ENCODE data around the gene CFAP300. TPM values are rescaled to one million over a fixed set of nuclear protein-coding genes. Genes with fewer than 3 reads are reported as not detected.

CFAP300 gene
- total RNA-seq, 2 donors from 2014 or later = 2.9 to 5.2 TPM

DNA sequence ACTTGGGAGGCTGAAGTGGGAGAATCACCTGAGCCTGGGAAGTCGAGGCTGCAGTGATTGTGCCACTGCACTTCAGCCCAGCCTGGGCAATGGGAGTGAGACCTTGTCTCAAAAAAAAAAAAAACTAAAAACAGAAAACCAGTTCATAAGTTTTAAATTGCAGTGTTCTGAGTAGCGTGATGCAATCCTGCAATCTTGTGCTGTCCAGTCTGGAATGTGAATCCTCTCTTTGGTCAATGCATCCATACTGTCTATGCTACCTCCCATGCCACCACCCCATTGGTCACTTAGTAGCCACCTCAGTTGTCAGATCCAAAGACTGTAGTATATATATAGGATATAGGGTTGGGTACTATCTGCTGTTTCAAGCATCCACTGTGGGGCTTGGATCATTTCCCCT, 74.1 kb downstream of the CFAP300 start:
- H3K36me3 Mint-ChIP-seq (ENCODE audit: low read depth) = peaks cover 63% of the 10 kb centered on the region
- peaks cover 44% of the 10 kb centered on the region for H3K9me3 ChIP-seq (ENCODE audit: control insufficient read depth, low read length)
- H3K27me3 ChIP-seq (ENCODE audit: control insufficient read depth, insufficient read depth, low read length, poor library complexity, severe bottlenecking) = no peaks in the 10 kb centered on the region
- H3K9me3 Mint-ChIP-seq = peaks cover 44% of the 10 kb centered on the region
- peaks cover 18% of the 10 kb centered on the region for H3K4me1 ChIP-seq (ENCODE audit: control insufficient read depth, insufficient read depth, low read length)
- TF ChIP-seq, protein P1, sequence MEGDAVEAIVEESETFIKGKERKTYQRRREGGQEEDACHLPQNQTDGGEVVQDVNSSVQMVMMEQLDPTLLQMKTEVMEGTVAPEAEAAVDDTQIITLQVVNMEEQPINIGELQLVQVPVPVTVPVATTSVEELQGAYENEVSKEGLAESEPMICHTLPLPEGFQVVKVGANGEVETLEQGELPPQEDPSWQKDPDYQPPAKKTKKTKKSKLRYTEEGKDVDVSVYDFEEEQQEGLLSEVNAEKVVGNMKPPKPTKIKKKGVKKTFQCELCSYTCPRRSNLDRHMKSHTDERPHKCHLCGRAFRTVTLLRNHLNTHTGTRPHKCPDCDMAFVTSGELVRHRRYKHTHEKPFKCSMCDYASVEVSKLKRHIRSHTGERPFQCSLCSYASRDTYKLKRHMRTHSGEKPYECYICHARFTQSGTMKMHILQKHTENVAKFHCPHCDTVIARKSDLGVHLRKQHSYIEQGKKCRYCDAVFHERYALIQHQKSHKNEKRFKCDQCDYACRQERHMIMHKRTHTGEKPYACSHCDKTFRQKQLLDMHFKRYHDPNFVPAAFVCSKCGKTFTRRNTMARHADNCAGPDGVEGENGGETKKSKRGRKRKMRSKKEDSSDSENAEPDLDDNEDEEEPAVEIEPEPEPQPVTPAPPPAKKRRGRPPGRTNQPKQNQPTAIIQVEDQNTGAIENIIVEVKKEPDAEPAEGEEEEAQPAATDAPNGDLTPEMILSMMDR (conservative IDR thresholded peaks at IDR 0.05) = no peak
- WGBS, 2 experiments (ENCODE audit: insufficient coverage in 1 of 2, insufficient read length in 1 of 2) = 90 to 95% methylated on average over 2 of the region's 2 CpGs
- peak overlapping the region; percentile 64 for H3K27ac Mint-ChIP-seq
- H3K4me3 Mint-ChIP-seq = no peak overlapping the region
- peaks cover 62% of the 10 kb centered on the region for H3K36me3 ChIP-seq (ENCODE audit: control insufficient read depth, insufficient read depth, low read length)
- H3K4me3 ChIP-seq (ENCODE audit: low read length) = no peak overlapping the region
- H3K9ac ChIP-seq (ENCODE audit: extremely low read depth, low read length, poor library complexity, severe bottlenecking) = no peak overlapping the region
- no peak overlapping the region for H3K27ac ChIP-seq (ENCODE audit: low read depth, low read length)
- no peaks in the 10 kb centered on the region for H3K27me3 Mint-ChIP-seq (ENCODE audit: insufficient read depth)
- H3K4me1 Mint-ChIP-seq = peaks cover 44% of the 10 kb centered on the region
- no peak for DNase-seq

Other genes starting within 250 kb of the CFAP300 start
- 1 to 10 TPM; 1.9 to 3.2 TPM for gene CEP126, start 132.4 kb upstream of the CFAP300 start, total RNA-seq
- not detected for gene ANGPTL5, start 130.9 kb upstream of the CFAP300 start, total RNA-seq
- gene YAP1, start 63.0 kb downstream of the CFAP300 start, total RNA-seq = 100 to 1,000 TPM; 224 to 228 TPM